ENCODE measurements around the gene ABCG1.

ABCG1 gene

GRCh38 chr21:42232176-42232825, 13.4 kb downstream of the ABCG1 start:
- no peak for DNase-seq (ENCODE audit: low spot score)

- DNase-seq (ENCODE audit: low spot score): no peak
These were observed 14.4 kb downstream of the ABCG1 start for GRCh38 chr21:42233067-42233961.

- DNase-seq (ENCODE audit: low spot score): no peak
These were observed 15.1 kb downstream of the ABCG1 start for GRCh38 chr21:42234041-42234440.

DNA sequence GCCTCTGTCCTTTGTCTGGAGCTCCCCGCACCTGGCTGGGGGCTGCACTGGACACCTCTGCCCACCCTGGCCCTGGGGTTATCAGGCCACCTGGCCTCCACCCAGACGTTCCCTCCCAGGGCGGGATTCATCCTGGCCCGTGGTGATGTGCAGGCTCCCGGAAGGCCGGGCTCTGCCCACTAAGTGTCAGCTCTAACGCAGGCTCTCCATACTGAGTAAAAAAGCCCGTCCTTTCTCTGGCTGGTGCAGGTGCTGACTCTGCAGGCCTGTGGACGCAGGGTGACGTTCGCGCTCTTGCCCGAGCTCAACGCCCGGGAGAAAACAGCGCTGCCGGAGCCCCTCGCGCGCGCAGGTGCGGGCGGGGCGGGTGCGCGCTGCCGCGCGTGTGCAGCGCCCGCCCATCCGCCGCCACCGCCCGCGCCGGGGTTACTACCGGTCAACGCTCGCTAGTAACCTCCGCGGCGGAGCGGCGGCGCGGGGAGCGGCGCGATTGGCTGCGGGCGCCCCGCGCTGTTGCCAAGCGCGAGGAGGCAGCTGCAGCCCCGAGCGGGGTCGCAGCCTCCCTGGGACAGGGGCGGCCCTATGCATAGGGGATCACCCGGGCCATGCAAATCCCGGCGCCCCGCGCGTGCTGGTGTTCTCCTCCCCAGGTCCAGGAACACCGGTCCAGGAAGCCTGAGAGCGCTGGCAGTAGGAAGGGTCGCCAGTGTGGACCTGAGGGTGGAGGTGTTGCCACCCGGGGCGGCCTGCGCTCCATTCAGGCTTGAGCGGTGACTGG, 15.7 kb downstream of the ABCG1 start:
- DNase-seq (ENCODE audit: low spot score): peak; percentile 86

- no peak for DNase-seq (ENCODE audit: low spot score)
These were observed 16.7 kb downstream of the ABCG1 start for GRCh38 chr21:42235593-42235992.

- no peak for DNase-seq (ENCODE audit: low spot score)
These were observed 17.1 kb downstream of the ABCG1 start for GRCh38 chr21:42236014-42236413.

GRCh38 chr21:42236693-42237092, 17.8 kb downstream of the ABCG1 start:
- DNase-seq (ENCODE audit: low spot score): no peak

DNA sequence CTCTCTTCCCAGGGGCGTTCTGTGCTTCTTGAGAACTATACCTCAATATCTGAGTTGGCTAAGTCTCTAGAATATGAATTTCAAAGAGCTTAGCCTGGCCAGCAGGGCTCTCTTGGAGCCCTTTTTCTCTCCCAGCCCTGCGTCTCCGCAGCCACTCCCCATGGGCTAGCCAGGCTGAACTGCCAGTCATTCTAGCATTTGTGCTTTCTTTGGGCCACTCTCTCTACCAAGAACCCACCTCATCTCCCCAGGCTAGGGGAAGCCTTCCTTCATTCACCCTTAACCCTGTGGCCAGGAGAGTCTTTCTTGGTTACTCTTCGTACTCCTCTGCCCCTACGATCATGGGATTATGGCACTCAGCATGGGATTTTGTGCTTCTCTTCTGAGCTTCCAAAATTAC, 18.2 kb downstream of the ABCG1 start:
- no peak for DNase-seq (ENCODE audit: low spot score)

DNA sequence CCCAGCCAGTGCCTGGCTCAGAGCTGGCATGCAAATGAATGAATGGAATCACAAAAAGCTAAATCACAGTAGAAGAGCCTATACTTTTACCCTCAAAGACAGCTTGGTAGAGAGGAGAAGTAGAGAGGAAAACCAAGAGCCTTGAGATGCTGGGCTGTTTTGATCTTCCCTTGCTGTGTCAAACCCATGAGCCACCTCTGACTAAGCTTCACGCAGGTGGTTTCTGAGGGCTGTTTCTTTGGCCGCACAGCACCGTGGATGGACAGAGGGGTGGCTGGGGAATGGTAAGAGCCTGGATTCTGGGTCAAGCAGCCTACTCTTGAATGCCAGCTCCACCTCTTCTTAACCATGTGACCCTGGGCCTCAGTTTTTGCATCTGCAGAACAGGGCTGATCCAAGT, 18.6 kb downstream of the ABCG1 start:
- no peak for DNase-seq (ENCODE audit: low spot score)

- no peak for DNase-seq (ENCODE audit: low spot score)
These were observed 19.4 kb downstream of the ABCG1 start for GRCh38 chr21:42238185-42238934.

- no peak for DNase-seq (ENCODE audit: low spot score)
These were observed 20.6 kb downstream of the ABCG1 start for GRCh38 chr21:42239556-42239955.

DNA sequence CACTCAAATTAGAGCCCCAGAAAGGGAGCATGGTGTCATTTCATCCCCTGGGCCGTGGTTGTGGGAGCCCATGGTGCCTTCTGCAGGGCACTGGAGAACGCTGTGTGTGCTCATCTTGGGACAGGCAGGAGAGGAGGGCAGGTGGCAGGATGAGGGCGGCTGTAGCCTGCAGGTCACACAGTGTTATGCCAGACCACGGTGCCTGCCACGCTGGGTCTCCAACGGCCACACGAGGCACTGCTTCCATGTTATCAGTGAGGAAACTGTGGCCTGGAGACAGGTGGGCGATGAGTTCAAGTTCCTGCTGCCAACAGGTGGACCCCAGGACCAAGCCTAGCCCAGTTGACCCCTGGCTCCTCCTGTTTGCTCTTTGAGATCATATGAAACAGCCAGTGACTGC, 21.0 kb downstream of the ABCG1 start:
- no peak for DNase-seq (ENCODE audit: low spot score)

DNA sequence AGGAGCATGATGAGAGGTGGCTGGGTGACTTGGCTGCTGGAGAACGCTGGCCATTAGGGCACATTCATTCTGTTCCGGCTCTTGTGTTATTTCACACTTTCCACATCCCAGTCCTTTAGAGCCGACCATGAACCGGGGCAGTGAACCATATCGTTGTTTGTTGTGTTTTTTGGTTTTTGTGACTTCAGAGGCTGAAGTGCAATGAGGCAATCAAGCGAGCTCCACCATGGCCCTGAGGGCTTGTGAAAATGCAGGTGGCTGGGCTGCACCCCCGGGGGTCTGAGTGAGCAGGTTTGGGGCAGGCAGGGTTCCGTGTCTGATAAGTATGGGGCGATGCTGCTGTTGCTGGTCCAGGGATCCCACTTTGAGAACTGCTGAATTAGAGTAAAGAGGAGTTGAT, 23.7 kb downstream of the ABCG1 start:
- DNase-seq (ENCODE audit: low spot score): no peak

DNA sequence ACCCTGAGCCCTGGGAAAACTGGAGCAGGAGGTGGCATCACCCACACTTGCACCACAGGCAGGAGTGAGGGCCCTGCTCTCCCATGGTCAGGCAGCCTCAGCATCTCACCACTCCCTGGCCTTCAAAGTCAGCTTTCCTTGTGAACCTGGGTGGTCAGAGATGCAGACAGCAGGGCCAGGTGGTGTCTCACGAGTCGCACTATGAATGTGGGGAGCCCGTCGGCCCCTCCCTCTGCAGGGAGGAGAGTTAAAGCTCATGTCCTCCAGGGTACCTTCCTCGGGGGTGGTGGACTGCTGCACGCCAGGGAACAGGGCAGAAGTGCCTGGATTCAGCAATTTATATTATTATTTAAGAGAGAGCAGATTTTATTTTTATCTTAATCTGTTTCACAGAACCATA, 24.1 kb downstream of the ABCG1 start:
- DNase-seq (ENCODE audit: low spot score): no peak

DNA sequence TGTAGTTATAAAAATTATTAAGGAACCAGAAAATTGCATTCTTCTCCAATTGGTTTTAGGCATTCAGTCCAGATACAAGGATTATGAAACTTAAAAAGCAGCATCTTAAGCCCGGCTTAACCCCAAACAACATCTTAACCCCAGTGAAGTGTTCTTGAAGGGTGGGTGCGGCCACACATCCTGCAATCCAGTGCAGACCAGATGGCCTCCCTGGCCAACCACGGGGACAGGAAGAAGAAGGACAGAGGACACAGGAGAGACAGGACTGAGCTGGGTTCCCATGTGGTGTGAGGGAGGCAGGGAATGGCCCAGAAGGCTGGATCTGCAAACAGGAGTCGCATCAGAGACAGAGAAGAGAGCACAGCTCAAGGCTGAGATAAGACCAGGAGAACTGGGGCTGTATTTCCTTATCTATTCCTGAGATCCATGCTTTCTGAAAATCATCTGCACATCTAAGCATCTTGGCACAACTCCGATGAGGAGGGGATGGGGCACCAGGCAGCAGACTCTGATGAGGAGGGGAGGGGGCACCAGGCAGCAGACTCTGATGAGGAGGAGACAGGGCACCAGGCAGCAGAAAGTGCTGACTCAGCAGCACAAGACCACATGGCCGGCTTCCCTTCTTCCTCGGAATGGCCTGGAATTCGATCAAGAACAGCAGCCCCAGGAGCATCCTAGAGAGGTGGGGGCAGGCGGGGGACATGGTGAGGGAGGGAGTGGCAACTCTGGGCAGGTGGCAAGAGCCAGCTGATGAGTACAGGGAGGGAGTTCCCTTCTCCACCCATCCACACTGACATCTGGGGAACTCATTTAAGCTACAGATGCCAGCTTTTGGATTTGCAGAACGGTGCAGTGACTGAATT, 26.6 kb downstream of the ABCG1 start:
- DNase-seq (ENCODE audit: low spot score): no peak

DNA sequence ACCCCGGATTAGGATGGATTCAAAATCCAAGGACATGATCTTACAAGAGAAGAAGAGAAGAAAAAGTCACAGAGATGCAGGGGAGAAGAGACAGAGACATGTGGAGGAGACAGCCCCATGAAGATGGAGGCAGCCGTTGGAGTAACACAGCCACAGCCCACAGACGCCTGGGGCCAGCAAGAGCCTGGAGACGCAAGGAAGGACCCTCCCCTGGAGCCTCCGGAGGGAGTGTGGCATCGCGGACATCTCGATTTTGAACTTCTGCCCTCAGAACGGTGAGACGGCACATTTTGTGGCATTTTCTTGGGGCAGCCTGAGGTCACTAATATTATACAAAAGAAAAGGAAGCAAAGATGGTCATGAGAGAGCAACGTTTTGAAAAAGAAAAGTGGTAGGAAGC, 28.8 kb downstream of the ABCG1 start:
- no peak for DNase-seq (ENCODE audit: low spot score)

GRCh38 chr21:42248241-42248640, 29.3 kb downstream of the ABCG1 start:
- DNase-seq (ENCODE audit: low spot score): no peak

- DNase-seq (ENCODE audit: low spot score): no peak
These were observed 30.1 kb downstream of the ABCG1 start for GRCh38 chr21:42248783-42249597.

GRCh38 chr21:42250422-42251403, 31.8 kb downstream of the ABCG1 start:
- DNase-seq (ENCODE audit: low spot score): no peak
